SU-DHL-6 (cell line): ENCODE measurements around the gene TEX50.
A peak's percentile ranks its signal among the peaks of the same experiment; 100 is the strongest.
"Not testable (repeated sequence)": the region's sequence is repeated elsewhere in the genome, so short reads cannot be mapped to it uniquely, and the experiment has no call there.

ENCODE experiments used
- H2AFZ ChIP-seq: fragments of 200-600 bp; sonication (generic); 2 replicates; pipeline ENCODE4 v1.6.1; 2014; ENCODE audit warnings: low read depth, mild to moderate bottlenecking, moderate library complexity, mixed read lengths, antibody characterized with exemption, low read length; ENCODE audit not compliant: severe bottlenecking
- H3F3A ChIP-seq: fragments of 200-600 bp; shearing (Covaris generic); 2 replicates; pipeline ENCODE4 v1.6.0; 2016; ENCODE audit warnings: antibody characterized with exemption, mild to moderate bottlenecking; ENCODE audit not compliant: insufficient read depth
- H3K27ac ChIP-seq: fragments of 200-600 bp; sonication (generic); 2 replicates; pipeline ENCODE4 v1.5.1; 2016; ENCODE audit warnings: low read depth, mild to moderate bottlenecking, low read length, moderate library complexity, mixed read lengths
- H3K27me3 ChIP-seq: fragments of 200-600 bp; sonication (generic), shearing (Covaris generic); 2 replicates; pipeline ENCODE4 v1.6.0; 2014; ENCODE audit warnings: mild to moderate bottlenecking, low read length
- H3K36me3 ChIP-seq: fragments of 200-600 bp; sonication (generic); 2 replicates; pipeline ENCODE4 v1.6.1; 2014; ENCODE audit warnings: mild to moderate bottlenecking, low read length, mixed read lengths
- H3K4me2 ChIP-seq: fragments of 300-600, 200-600 bp; shearing (Covaris generic), sonication (generic); 2 replicates; pipeline ENCODE4 v1.6.0; 2014; ENCODE audit warnings: low read length, low read depth, mild to moderate bottlenecking; ENCODE audit not compliant: poor library complexity, severe bottlenecking
- H3K4me3 ChIP-seq: fragments of 200-600 bp; sonication (generic); 2 replicates; pipeline ENCODE4 v1.5.1; 2014; ENCODE audit warnings: antibody characterized with exemption, low read length, mild to moderate bottlenecking, mixed read lengths; ENCODE audit not compliant: insufficient read depth, poor library complexity, severe bottlenecking
- H3K79me2 ChIP-seq: fragments of 200-600 bp; sonication (generic); 2 replicates; pipeline ENCODE4 v1.6.1; 2014; ENCODE audit warnings: mild to moderate bottlenecking, low read length, moderate library complexity; ENCODE audit not compliant: insufficient read depth
- H3K9ac ChIP-seq: fragments of 200-600 bp; sonication (generic); 2 replicates; pipeline ENCODE4 v1.7.0; 2014; ENCODE audit warnings: mild to moderate bottlenecking, low read length
- H3K9me2 ChIP-seq: fragments of 200-600 bp; sonication (generic); replicated peaks from 2 replicates; pipeline ENCODE4 v1.6.1; 2014; ENCODE audit warnings: low read length; ENCODE audit not compliant: insufficient read depth
- H3K9me3 ChIP-seq: fragments of 200-600 bp; sonication (generic); 2 replicates; pipeline ENCODE4 v1.6.1; 2014; ENCODE audit warnings: low read length, mixed read lengths; ENCODE audit not compliant: insufficient read depth
- H4K20me1 ChIP-seq: fragments of 200-600 bp; sonication (generic); 2 replicates; pipeline ENCODE4 v1.6.1; 2014; ENCODE audit warnings: low read depth, mild to moderate bottlenecking, antibody characterized with exemption, low read length, moderate library complexity, mixed read lengths
- EZH2phosphoT487 ChIP-seq: fragments of 200-600 bp; sonication (generic), shearing (Covaris generic); conservative IDR thresholded peaks from 2 replicates; pipeline ENCODE4 v1.6.1; 2018; ENCODE audit warnings: mild to moderate bottlenecking, antibody characterized with exemption, low read length, moderate library complexity, mixed read lengths
- TF ChIP-seq, protein P1 (sequence below): fragments of 200-600 bp; sonication (generic); IDR thresholded peaks from one replicate; pipeline ENCODE4 v1.5.1; 2017; ENCODE audit warnings: antibody characterized with exemption, mild to moderate bottlenecking, low read length, moderate library complexity; ENCODE audit not compliant: insufficient read depth, poor library complexity, severe bottlenecking

TEX50 gene

DNA sequence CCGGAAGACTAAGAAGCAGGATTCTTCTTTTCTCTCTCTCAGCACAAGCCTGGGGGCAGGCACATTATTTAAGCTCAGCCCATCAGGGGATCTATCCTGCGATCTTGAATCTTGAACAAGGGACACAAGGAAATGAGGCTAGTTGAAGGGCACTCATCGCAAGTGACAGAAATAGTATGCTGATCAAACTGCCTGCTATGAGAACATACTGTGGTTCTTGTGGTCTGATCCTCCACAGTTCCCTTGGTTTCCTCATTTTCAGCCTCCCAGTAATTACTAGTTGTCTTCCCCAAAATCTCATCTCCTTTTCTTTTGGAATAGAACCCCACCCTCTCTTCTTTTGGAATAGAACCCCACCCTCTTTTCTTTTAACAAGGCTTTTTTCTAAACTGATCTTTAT is 28.0 kb downstream of the TEX50 start:
- Histone ChIP-seq H3K9ac (no peak overlapping the region), H4K20me1 (no peaks in the 10 kb centered on the region), H3K27ac (no peak overlapping the region), H3K79me2 (no peaks in the 10 kb centered on the region), H3K4me3 (no peak overlapping the region), H3K27me3 (no peaks in the 10 kb centered on the region), H3F3A (no peaks in the 10 kb centered on the region), H3K9me2 (no peaks in the 10 kb centered on the region), H3K36me3 (no peaks in the 10 kb centered on the region), H2AFZ (no peak overlapping the region), H3K9me3 (no peaks in the 10 kb centered on the region), H3K4me2 (no peak overlapping the region)
- TF ChIP-seq EZH2phosphoT487 = no peak
- TF ChIP-seq, protein P1, sequence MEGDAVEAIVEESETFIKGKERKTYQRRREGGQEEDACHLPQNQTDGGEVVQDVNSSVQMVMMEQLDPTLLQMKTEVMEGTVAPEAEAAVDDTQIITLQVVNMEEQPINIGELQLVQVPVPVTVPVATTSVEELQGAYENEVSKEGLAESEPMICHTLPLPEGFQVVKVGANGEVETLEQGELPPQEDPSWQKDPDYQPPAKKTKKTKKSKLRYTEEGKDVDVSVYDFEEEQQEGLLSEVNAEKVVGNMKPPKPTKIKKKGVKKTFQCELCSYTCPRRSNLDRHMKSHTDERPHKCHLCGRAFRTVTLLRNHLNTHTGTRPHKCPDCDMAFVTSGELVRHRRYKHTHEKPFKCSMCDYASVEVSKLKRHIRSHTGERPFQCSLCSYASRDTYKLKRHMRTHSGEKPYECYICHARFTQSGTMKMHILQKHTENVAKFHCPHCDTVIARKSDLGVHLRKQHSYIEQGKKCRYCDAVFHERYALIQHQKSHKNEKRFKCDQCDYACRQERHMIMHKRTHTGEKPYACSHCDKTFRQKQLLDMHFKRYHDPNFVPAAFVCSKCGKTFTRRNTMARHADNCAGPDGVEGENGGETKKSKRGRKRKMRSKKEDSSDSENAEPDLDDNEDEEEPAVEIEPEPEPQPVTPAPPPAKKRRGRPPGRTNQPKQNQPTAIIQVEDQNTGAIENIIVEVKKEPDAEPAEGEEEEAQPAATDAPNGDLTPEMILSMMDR = no peak

DNA sequence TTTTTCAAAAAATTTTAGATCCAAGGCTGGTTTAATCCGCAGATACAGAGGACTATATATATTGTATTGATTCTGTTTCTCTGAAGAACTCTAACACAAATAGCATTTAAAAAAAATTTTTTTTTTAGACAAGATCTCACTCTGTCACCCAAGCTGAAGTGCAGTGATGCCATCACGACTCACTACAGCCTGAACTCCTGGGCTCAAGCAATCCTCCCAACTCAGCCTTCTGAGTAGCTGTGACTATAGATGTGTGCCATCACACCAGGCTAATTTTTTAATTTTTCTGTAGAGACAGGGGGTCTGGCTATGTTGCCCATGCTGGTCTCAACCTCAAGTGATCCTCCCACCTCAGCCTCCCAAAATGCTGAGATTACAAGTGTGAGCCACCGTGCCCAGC is 31.5 kb downstream of the TEX50 start:
- Histone ChIP-seq H3K9ac (no peak overlapping the region), H3K79me2 (no peaks in the 10 kb centered on the region), H3K9me3 (no peaks in the 10 kb centered on the region), H3K4me2 (no peak overlapping the region), H3K9me2 (no peaks in the 10 kb centered on the region), H3K27ac (no peak overlapping the region), H3F3A (no peaks in the 10 kb centered on the region), H4K20me1 (no peaks in the 10 kb centered on the region), H3K27me3 (no peaks in the 10 kb centered on the region), H3K36me3 (no peaks in the 10 kb centered on the region), H2AFZ (no peak overlapping the region), H3K4me3 (no peak overlapping the region)
- TF ChIP-seq, protein P1 = no peak
- no peak for TF ChIP-seq EZH2phosphoT487

DNA sequence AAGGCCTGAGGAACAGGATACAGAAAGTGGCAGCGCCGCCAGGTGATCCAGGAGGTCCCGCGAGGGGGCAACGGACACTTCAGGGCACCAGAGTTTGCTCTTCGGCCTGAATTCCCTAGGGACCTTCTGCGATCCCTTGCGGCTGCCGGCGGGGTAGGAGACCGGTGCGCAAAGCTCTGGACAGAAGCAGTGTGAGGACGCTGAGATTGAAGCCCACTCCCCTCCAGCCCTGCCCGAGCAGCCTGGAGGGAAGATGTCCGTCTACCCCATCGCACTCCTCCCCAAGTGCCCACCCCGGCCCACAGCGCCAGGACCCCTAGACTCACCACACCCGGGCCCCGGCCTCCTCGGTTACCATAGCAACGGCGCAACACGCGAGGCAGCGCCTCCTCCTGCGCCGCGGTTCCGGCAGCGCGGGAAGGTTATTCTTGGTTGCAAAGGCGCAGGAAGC is 34.4 kb downstream of the TEX50 start, which contains the start of gene ANKRD45:
Gene ANKRD45 (minus strand): TSS at position 361 of the 451 bp plus-strand sequence. CDS start 10,433 bp downstream, outside the sequence.
- Histone ChIP-seq H4K20me1 (no peaks in the 10 kb centered on the region), H3K9me2 (no peaks in the 10 kb centered on the region), H3K27me3 (no peaks in the 10 kb centered on the region), H3K9me3 (no peaks in the 10 kb centered on the region), H3F3A (no peaks in the 10 kb centered on the region), H3K79me2 (no peaks in the 10 kb centered on the region), H2AFZ (no peak within 1 kb of the TSS), H3K4me3 (no peak within 1 kb of the TSS), H3K36me3 (no peaks in the 10 kb centered on the region), H3K27ac (no peak within 1 kb of the TSS), H3K4me2 (peak within 1 kb of the TSS; percentile 25), H3K9ac (no peak within 1 kb of the TSS)
- TF ChIP-seq, protein P1 = no peak
- TF ChIP-seq EZH2phosphoT487 = no peak

DNA sequence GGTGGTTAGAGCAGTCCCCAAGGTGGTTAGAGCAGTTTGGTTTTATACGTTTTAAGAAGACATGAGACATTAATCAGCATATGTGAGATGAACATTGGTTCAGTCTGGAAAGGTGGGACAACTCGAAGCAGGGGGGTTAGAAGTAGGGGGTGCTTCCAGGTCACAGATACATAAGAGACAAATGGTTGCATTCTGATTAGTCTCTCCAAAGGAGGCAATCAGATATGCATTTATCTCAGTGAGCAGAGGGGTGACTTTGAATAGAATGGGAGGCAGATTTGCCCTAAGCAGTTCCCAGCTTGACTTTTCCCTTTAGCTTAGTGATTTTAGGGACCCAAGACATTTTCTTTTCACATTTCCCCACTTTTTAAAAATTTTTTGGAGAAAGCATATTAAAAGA is 39.4 kb downstream of the TEX50 start:
- H3K9ac ChIP-seq, H3K9me2 ChIP-seq, H3K27me3 ChIP-seq, H3K4me2 ChIP-seq, H3K4me3 ChIP-seq, H3F3A ChIP-seq, H3K79me2 ChIP-seq, H3K9me3 ChIP-seq, H2AFZ ChIP-seq, H3K36me3 ChIP-seq, H4K20me1 ChIP-seq, H3K27ac ChIP-seq: not testable (repeated sequence)

DNA sequence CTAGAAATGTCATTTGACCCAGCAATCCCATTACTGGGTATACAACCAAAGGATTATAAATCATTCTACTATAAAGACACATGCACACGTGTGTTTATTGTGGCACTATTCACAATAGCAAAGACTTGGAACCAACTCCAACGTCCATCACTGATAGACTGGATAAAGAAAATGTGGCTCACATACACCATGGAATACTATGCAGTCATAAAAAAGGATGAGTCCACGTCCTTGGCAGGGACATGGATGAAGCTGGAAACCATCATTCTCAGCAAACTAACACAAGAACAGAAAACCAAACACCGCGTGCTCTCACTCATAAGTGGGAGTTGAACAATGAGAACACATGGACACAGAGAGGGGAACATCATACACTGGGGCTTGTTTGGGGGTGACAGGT is 45.0 kb downstream of the TEX50 start:
- H4K20me1 ChIP-seq, H3K9ac ChIP-seq, H3K4me2 ChIP-seq, H3K79me2 ChIP-seq, H3K9me2 ChIP-seq, H3K36me3 ChIP-seq, H3K9me3 ChIP-seq, H3K4me3 ChIP-seq, H2AFZ ChIP-seq, H3K27me3 ChIP-seq, H3K27ac ChIP-seq, H3F3A ChIP-seq: not testable (repeated sequence)
